ENCODE data around the gene SLC22A23.

SLC22A23 gene

DNA sequence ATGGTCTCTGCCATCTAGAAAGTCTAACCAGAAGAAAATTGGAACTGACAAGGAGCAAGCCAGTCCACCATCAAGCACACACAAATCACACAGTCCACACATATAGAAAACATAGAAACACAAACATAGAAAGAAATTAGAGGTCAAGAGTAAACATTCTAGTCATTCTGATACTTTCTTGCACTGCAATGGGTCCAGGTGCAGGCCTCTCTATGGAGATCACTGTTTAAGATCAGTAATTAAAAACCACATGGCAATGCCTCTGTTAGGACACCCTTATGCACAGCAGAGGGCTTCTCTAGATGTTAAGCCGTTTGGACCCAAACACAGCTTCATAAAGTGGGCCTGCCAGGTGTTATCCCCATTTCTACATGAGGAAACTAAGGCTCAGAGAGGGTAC, 42.8 kb upstream of the SLC22A23 start:
- TF ChIP-seq, protein P1, sequence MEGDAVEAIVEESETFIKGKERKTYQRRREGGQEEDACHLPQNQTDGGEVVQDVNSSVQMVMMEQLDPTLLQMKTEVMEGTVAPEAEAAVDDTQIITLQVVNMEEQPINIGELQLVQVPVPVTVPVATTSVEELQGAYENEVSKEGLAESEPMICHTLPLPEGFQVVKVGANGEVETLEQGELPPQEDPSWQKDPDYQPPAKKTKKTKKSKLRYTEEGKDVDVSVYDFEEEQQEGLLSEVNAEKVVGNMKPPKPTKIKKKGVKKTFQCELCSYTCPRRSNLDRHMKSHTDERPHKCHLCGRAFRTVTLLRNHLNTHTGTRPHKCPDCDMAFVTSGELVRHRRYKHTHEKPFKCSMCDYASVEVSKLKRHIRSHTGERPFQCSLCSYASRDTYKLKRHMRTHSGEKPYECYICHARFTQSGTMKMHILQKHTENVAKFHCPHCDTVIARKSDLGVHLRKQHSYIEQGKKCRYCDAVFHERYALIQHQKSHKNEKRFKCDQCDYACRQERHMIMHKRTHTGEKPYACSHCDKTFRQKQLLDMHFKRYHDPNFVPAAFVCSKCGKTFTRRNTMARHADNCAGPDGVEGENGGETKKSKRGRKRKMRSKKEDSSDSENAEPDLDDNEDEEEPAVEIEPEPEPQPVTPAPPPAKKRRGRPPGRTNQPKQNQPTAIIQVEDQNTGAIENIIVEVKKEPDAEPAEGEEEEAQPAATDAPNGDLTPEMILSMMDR (conservative IDR thresholded peaks at IDR 0.05): no peak
- TF ChIP-seq ZFX (IDR thresholded peaks at IDR 0.05): no peak
- H3K27ac ChIP-seq: peak overlapping the region; percentile 43

DNA sequence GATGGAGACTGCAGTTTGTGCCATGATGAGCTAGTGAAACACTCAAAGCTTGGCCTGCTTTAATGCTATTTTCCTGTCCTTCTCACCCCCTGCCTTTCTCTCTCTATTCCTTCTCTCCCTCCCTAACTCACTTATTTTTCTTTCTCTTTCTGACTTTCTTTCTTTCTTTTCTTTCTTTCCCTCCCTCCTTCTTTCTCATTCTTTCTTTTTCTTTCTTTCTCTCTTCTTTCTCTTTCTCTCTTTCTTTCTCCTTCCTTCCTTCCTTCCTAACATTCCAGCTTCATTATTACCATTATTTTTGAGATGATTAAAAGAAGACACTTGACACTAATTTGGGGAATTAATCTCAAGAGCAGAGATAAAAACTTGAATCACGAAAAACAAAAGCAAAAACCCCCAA, 39.5 kb upstream of the SLC22A23 start:
- no peak overlapping the region for H3K27ac ChIP-seq
- no peak for TF ChIP-seq ZFX (IDR thresholded peaks at IDR 0.05)
- TF ChIP-seq, protein P1 (conservative IDR thresholded peaks at IDR 0.05): no peak

DNA sequence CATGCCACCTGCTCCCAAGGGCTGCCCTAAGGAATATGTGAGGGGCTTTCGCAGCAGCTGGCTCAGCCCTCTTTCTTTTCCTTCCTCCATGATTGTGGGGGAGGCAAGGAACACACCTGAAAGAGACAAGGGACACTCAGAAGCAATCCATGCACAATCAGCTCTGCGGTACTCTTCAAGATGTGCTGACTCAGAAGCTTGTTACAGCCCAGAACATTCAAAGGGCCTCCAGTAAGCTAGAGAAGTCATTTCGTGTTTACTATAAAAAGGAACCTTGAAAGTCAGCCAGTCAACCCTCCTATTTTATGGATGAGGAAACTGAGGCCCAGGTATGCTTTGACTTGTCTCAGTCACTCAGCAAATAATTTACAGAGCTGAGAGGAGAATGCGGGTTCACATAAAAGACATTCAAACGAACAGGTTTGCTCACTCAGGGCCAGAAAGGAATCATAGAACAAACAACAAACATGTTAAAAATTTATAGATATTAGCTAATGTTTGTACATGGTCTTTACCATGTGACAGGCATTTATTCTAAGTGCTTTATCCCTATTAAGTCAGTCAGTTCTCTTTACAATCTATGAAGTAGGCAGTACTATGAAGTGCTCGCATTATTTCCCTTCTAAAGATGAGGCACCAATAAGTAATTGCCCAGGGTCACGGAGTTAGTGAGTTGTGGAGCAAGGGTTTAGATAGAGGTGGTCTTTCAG, 37.7 kb upstream of the SLC22A23 start:
- peak overlapping the region; percentile 87 for H3K27ac ChIP-seq
- no peak for TF ChIP-seq ZFX (IDR thresholded peaks at IDR 0.05)

DNA sequence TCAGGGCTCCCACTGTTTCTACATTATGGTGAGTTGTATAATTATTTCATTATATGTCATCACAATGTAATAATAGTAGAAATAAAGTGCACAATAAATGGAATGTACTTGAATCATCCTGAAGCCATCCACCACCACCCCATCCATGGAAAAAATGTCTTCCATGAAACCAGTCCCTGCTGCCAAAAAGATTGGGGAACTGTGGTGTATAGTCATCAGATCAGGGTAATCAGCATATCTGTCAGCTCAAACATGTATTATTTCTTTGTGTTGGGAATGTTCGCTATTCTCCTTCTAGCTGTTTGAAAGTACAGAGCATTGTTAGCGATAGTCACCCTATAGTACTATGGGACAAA, 33.8 kb upstream of the SLC22A23 start:
- H3K27ac ChIP-seq: no peak overlapping the region
- no peak for TF ChIP-seq ZFX (IDR thresholded peaks at IDR 0.05)
- TF ChIP-seq, protein P1 (conservative IDR thresholded peaks at IDR 0.05): no peak

DNA sequence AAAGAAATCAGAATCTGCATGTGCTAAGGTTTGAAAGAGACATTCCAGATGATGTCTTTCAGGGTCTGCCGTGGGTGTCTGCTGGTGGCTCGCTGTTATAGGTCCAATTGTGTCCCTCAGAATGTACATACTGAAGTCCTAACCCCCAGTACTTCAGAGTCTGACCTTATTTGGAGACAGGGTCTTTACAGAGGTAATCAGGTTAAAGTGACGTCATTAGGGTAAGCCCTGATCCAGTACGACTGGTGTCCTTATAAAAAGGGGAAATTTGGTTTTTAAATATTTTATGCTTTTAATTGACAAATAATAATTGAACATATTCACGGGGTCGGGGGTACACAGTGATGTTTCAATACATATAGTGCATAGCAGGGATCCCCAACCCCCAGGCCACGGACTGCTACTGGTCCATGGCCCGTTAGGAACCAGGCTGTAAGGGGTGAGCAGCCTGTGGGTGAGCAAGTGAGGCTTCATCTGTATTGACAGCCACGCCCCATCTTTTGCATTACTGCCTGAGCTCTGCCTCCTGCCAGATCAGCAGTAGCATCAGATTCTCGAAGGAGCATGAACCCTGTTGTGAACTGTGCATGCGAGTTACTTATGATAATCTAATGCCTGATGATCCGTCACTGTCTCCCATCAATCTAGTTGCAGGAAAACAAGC, 33.2 kb upstream of the SLC22A23 start:
- TF ChIP-seq, protein P1 (conservative IDR thresholded peaks at IDR 0.05): no peak
- TF ChIP-seq ZFX (IDR thresholded peaks at IDR 0.05): no peak
- H3K27ac ChIP-seq: no peak overlapping the region

DNA sequence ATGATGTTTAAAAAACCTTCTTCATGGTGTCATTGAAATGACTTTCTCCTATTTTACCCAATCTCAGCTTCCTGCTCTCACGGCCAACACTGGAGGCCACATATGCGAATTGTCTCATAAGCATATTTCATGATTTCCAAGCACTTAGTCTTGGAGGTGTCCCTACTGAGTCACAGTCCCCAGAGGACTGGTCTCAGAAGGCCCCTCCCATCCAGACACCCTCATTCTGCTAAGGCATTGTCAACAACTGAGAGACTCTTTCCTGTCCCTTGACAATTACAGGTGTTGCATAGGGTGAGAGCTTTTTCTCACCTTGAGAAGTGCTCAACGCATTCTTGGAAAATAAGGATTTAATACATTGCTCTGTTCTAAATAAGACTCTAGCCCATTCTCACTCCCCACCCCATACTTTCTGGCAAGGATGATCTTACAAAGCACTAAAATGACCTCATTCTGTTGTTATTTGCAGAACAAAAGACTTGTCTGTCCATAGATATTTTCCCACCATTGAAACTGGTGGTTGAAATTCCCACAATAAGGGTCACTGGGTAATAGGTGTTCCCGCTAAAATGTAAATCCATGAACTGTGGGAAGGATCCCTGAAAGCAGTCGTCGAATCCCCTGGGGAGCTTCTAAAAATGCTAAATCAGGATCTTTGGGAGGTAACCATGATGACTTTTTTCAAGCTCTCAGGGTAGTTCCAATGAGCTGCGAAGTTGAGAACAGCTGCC, 32.3 kb upstream of the SLC22A23 start:
- H3K27ac ChIP-seq: no peak overlapping the region
- TF ChIP-seq, protein P1 (conservative IDR thresholded peaks at IDR 0.05): no peak
- TF ChIP-seq ZFX (IDR thresholded peaks at IDR 0.05): no peak

DNA sequence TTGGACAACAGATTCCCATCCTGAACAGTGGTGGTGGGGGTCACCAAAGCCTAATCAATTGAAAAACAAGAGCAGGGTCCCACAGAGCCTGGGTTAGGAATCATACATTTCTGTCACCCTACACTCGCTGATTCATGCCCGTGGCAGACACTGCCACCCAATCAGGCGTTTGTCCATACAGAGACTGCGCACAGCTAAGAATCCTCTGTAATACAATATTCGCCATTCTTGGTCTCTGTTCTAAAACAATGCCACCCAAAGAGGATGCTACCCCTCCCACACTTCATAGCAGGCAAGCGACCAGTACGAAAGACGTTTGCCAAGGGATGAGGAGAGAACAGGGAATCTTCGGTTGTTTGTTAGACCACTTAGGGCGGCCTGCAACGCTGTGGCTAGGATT, 28.1 kb upstream of the SLC22A23 start:
- TF ChIP-seq, protein P1 (conservative IDR thresholded peaks at IDR 0.05): no peak
- TF ChIP-seq ZFX (IDR thresholded peaks at IDR 0.05): no peak
- H3K27ac ChIP-seq: no peak overlapping the region

Measured in C4-2B (cell line).